Cortex of kidney (tissue), 1 donor: ENCODE data around the gene TRPM1.
"Not testable (repeated sequence)": the region's sequence is repeated elsewhere in the genome, so short reads cannot be mapped to it uniquely, and the experiment has no call there.

Source experiments
- DNase-seq: peaks from one replicate; lab custom pipeline; 2025; lab: John Stamatoyannopoulos, UW

TRPM1 gene

GRCh38 chr15:31125061-31125460, 23.5 kb upstream of the TRPM1 start:
- no peak for DNase-seq

- no peak for DNase-seq
Measured at GRCh38 chr15:31116423-31117030, 15.0 kb upstream of the TRPM1 start.

GRCh38 chr15:31111091-31111647, 9.6 kb upstream of the TRPM1 start:
- DNase-seq = no peak

- no peak for DNase-seq
Measured at GRCh38 chr15:31108836-31109235, 7.3 kb upstream of the TRPM1 start.

- DNase-seq = no peak
Measured at GRCh38 chr15:31106495-31107300, 5.2 kb upstream of the TRPM1 start.

GRCh38 chr15:31104003-31104402, 2.5 kb upstream of the TRPM1 start:
- DNase-seq = no peak

GRCh38 chr15:31102374-31103342, 1.1 kb upstream of the TRPM1 start:
- no peak for DNase-seq

GRCh38 chr15:31102039-31102321, 455 bp upstream of the TRPM1 start:
- no peak for DNase-seq

GRCh38 chr15:31100738-31101137, 787 bp downstream of the TRPM1 start:
- DNase-seq = no peak

GRCh38 chr15:31098953-31099740, 2.4 kb downstream of the TRPM1 start:
- no peak for DNase-seq

GRCh38 chr15:31098491-31098917, 3.0 kb downstream of the TRPM1 start:
- no peak for DNase-seq

GRCh38 chr15:31096563-31096962, 5.0 kb downstream of the TRPM1 start:
- no peak for DNase-seq

- no peak for DNase-seq
Measured at GRCh38 chr15:31091481-31091880, 10.0 kb downstream of the TRPM1 start.

- DNase-seq = no peak
Measured at GRCh38 chr15:31090766-31091165, 10.8 kb downstream of the TRPM1 start.

- DNase-seq = no peak
Measured at GRCh38 chr15:31089368-31090047, 12.0 kb downstream of the TRPM1 start.

GRCh38 chr15:31088672-31089367, 12.7 kb downstream of the TRPM1 start:
- DNase-seq = no peak

- DNase-seq = not testable (repeated sequence)
Measured at GRCh38 chr15:31088041-31088440, 13.5 kb downstream of the TRPM1 start.

GRCh38 chr15:31086344-31086743, 15.2 kb downstream of the TRPM1 start:
- DNase-seq = no peak

- no peak for DNase-seq
Measured at GRCh38 chr15:31085359-31085758, 16.2 kb downstream of the TRPM1 start.

- no peak for DNase-seq
Measured at GRCh38 chr15:31084176-31084575, 17.3 kb downstream of the TRPM1 start.
